GM15510 (cell line): Measurements from ENCODE around the gene RFFL.

Experiments
- POLR2A ChIP-seq: IDR thresholded peaks from 3 replicates; pipeline ENCODE4 v1.6.1; 2011; ENCODE audit warnings: borderline replicate concordance; ENCODE audit not compliant: insufficient read length; ENCODE audit errors: extremely low read depth

The RFFL gene

DNA sequence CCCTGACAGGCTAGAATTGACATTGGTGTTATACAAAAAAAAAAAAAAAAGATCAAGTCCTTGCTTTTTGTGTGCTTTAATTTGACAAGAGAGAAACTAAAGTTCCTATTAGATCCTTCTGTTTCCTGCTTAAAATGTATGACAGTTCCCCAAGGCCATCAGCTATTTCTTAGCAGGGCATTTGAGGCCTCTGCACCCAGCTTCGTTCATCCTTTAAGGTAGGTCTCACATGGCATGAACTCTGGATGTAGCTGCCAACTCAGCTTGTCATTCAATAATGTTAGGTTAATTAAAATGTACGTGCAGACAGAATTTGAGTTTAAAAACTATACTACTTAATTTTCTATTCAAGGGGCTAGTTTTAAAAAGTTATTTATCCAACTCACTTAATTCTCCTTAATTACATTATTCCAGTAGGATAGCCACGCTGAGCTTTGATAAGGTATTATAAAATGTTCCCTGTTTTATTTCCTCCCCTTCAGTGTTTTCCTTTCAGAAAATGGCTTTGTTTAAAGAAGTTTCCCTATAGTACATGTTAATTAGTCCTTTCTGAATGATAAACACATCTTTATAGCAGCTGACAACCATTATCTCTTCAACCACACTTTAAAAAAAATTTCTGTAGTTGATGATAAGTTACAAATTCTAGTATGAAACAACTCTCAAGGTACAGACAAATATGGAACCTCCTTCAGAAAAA, 1.2 kb upstream of the RFFL start:
- no peak for TF ChIP-seq POLR2A

DNA sequence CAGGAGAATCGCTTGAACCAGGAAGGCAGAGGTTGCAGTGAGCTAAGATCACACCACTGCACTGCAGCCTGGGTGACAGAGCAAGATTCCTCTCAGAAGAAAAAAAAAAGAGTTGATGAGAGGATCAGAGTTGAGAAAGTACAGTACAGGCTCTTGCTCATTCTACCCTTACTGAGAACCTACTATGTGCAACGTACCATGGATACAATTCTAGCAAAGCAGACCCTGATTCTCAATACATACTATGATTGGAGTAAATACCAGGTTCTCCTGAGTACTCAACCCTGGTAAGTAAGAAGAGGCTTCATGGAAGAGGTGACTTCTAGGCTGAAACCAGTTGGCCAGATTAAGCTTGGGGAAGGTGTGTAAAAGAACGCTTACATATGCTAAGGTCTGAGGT, 1.2 kb downstream of the RFFL start:
- TF ChIP-seq POLR2A, result no peak

GRCh38 chr17:35057332-35057915, 6.1 kb downstream of the RFFL start:
- TF ChIP-seq POLR2A, result no peak

DNA sequence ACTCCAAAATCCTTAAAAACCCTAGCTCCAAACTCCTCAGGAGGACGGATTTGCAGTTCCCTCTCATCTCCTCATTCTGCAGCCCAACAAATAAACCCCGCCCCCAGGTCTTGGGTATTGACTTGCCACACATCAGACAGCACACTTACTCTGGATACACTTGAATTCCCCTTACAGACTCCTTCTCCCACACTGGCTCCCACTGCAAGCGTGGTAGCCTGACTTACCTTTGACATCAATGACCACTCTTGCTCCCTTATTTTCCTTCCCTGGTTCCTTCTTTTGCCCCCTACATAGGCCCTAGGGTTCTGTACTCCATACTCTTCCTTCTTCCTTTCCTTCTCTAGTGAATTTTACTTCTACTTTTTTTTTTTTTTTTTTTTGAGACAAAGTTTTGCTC, 7.5 kb downstream of the RFFL start:
- TF ChIP-seq POLR2A, result no peak

DNA sequence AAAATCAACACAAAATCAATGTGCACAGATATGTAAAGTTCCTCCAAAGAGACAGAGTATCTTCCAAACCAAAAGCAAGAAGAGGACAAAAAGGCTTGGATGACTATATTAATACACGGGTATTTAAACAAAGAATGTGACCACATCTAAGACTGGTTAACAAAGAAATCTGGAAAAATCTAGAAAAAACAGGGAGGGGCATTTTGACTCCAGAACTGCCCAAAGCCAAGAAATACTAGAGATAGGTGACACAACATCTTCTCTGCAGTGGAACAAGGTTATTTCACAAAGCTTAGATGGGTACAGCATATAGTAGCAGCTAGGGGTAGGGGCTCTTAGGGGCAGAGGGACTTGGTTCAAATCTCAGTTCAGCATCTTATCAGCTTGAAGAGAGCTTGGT, 10.3 kb downstream of the RFFL start:
- no peak for TF ChIP-seq POLR2A

DNA sequence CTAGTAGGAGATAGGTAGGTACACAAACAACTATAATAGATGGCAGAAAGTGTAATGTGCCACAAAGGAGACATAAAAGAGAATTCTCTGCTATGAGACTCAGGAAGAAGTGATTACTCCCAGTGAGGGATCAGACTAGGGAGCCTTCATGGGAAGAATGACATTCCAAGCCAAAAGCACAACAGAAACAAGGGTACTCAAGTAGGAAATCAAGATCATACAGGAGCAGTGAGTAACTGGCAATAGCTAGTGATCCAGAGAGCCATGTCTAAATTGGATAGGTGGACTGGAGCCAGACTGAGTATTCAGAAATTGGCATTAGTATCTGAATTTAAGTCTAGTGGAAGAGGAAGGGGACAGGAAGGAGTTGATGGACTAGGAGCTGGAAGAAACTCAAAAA, 10.7 kb downstream of the RFFL start:
- no peak for TF ChIP-seq POLR2A

- TF ChIP-seq POLR2A, result no peak
Measured at GRCh38 chr17:35052241-35052610, 11.3 kb downstream of the RFFL start.

DNA sequence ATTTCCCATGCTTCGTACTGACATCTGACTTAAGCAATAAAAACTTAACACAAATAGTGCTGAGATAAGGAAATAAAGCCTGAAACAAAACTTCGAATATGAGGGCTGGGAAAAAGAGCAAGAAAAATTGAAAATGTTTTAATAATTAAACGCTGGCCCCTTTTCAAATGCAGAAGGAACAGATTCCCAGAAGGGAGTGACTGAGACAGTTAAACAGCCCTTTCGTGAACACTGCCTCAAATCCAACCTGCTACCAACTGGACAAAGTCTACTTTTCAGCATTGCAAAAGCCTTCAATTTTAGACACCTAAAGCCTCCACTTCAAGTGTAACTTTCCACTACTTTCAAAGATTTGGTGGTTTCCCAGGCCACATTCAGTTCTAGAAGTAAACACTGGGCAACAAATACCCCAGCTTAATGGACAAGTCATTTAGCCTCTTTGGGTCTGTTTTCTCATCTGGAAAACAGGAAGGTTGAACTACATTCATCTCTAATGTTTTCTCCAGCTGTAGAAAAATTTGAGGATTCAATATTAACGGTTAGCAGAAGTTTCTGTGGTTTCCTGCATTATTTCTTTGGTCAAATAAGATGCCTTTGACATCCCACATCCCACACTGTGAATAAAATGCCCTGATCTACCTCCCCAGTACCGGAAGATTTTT, 11.8 kb downstream of the RFFL start:
- no peak for TF ChIP-seq POLR2A

- TF ChIP-seq POLR2A, result no peak
Measured at GRCh38 chr17:35051183-35051578, 12.3 kb downstream of the RFFL start.

DNA sequence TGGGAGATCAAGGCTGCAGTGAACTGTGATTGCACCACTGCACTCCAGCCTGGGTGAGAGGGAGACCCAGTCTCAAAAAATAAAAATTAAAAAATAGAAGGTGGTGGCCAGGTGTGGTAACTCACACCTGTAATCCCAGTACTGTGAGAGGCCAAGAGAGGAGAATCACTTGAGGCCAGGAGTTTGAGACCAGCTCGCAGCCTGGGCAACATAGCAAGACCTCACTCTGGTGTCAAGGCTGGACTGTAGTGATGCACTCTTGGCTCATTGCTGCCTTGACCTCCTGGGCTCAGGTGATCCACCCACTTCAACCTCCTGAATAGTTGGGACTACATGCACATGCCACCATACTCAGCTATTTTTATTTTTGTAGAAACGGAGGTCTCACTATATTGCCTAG, 13.3 kb downstream of the RFFL start:
- no peak for TF ChIP-seq POLR2A

- TF ChIP-seq POLR2A, result no peak
Measured at GRCh38 chr17:35048685-35049379, 14.7 kb downstream of the RFFL start.

GRCh38 chr17:35046740-35047283, 16.7 kb downstream of the RFFL start:
- peak; percentile 19 for TF ChIP-seq POLR2A

DNA sequence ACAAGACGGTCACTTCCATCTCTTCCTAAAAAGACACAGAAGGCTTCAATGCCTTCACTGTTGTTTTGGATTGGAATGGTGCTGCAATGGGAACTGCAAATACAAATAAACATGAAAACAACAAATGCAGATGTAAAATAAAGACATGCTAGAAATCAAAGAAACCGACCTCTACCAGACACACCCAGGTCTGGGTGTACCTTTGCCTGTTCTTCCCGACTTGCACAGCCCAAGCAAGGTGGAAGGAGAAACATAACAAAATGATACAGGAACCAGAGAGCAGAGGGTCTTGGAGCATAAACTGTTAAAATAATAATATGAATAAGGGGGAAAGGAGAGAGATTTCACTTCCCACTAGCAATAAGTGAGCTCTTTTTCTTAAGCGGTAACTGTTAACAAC, 17.3 kb downstream of the RFFL start:
- TF ChIP-seq POLR2A, result no peak

DNA sequence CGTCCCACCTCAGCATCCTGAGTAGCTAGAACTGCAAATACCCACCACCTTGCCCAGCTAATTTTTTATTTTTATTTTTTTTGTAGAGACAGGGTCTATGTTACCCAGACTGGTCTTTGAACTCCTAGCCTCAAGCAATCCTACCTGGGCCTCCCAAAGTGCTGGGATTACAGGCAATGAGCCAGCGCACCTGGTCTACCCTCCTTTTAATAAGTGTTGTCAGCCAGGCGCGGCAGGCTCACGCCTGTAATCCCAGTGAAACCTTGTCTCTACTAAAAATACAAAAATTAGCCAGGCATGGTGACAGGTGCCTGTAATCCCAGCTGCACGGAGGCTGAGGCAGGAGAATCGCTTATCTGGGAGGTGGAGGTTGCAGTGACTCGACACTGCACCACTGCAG, 19.3 kb downstream of the RFFL start:
- TF ChIP-seq POLR2A, result no peak

- no peak for TF ChIP-seq POLR2A
Measured at GRCh38 chr17:35041390-35041789, 22.1 kb downstream of the RFFL start.
